ENCODE measurements around the gene NFIA.

NFIA gene

GRCh38 chr1:61225478-61225877 lies 143.1 kb downstream of the NFIA start:
- no peak for DNase-seq

DNA sequence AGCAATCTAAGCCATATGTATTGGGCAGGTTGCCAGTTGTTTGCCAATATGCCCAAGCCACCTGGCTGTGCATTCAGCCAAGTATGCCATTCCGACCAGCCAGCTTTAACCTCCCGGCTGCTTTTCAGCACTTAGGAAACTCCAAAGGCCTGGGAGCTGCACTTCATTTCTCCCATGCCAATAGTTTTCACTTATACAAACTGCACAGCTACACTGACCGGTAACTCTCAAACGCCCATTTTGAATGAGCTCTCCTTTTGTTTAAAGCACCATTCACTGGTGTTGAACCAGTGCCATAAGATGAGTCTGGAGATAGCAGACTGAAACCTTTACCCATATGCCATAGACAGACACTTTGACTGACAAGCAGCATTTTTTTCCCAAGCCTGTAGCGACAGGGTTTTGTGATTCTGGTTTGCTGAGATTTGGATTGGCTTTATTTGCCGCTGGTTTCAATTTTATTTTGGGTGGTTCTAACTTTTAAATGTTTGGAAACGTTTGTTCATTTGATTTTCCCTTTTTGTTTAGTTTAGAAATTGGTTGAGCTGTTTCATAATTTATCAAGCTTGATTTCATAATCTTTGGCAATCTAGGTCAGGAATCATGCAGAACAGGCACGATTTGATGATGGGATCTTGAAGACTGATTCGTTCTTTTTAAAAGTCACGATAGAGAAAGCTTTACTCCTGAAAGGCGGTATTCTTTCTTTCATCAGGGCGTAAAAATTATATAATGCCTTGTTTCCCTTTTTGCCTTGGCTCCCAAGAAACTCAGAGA lies 144.6 kb downstream of the NFIA start:
- DNase-seq = no peak

DNA sequence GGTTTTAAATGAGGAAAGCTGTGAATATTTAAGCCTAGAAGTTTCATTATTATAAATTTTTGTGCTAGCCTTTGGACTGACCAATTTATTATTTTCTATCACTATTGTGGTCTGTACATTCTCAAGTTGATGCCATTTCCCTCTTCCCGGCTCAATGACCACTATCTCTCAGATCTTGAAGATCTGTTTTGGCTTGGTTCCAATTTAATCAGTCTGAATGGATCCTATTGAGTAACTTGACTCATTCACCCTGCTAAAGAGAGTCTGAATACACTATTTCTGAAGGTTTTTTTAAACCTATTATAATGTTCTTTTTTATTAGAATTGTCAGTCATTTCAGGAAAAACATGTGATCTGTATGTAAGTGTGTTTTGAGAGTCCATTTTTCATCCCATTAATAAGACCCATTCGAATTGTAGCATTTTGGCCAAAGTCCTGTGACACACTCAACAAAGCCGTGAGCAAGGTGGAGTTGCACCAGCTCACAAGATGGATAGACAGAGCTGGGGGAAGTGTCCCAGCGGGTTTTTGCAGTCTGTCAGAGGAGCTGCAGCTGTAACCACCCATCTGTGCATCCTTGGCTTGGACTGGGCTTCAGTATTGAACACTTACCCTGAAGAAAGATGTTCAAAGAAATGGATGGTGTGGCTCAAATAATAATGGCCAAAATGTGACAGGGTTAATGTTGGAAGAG lies 145.6 kb downstream of the NFIA start:
- DNase-seq = no peak

- no peak for DNase-seq
Measured at GRCh38 chr1:61230523-61230922, 148.2 kb downstream of the NFIA start.

DNA sequence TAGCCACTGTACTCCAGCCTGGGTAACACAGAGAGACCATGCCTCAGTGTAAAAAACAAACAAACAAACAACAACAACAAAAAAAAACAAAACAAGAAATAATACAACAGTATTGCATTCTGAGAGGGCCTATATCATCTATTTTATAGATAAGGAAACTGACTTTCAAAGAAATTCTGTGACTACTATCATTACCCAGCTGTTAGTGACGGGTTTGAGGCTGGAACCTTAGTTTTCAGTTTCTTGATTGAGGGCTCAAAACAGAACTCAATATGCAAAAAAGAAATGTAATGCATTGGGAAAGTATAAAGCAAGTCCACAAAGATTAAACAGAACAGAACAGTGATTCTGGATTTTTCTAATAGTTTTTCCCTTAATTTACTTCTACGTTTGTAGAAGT lies 149.4 kb downstream of the NFIA start:
- no peak for DNase-seq

DNA sequence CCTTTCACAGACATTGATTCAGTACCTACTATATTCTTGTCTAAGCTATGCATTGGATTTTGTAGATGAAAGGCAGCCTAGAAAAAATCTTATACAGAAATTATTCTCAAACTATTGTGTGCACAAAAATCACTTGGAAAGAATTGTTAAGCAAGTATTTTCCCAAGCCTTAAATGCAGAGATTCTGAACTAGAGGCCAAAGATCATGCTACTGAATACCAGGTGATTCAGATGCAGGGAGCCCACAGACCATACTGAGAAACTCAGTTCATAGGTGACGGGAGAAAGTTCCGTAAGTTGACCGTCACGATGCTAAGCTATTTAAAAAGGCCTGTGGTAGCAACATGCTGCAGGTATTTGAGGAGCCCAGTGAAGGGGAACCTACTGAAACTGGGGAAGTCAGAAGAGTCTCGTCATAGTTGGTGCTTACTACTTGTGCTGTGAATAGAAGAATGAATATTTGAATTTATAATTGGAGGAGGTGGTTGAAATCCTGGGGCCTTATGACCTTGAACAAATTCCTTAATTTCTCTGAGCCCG lies 150.8 kb downstream of the NFIA start:
- no peak for DNase-seq

GRCh38 chr1:61234587-61234919 lies 152.2 kb downstream of the NFIA start:
- DNase-seq = no peak

- no peak for DNase-seq
Measured at GRCh38 chr1:61237147-61237546, 154.8 kb downstream of the NFIA start.

DNA sequence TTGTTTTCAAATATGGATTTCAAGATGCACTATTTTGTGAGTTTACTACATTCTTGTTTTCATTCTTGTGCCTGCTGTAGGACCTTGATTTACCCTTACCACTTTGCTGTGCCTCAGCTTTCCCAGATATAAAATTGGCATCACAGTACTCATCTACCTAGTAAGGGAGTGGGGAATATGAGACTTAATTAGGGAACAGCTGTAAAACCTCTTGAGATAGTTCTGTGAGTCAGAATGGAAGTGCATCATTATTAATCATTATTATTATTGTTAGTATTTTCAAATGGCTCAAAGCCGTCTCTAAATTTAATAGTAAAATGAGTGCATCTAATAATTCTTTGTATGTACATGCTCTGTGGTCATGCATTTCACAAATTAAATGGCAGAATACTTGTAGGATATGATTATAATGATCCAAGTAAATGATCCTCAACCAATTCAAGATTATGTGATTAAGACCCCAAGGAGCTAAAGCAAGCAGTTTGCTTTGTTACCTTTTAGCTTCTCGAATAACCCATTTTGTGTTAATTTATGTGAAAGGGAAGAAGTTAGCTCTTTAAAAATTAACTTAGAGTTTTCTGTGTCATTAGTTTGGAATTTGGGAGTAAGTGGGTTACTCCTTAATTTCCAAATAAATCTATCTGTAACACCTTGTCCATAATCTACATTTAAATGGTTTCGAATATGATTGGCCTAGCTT lies 155.4 kb downstream of the NFIA start:
- no peak for DNase-seq

- no peak for DNase-seq
Measured at GRCh38 chr1:61238359-61238665, 156.0 kb downstream of the NFIA start.

- no peak for DNase-seq
Measured at GRCh38 chr1:61240878-61241277, 158.5 kb downstream of the NFIA start.

DNA sequence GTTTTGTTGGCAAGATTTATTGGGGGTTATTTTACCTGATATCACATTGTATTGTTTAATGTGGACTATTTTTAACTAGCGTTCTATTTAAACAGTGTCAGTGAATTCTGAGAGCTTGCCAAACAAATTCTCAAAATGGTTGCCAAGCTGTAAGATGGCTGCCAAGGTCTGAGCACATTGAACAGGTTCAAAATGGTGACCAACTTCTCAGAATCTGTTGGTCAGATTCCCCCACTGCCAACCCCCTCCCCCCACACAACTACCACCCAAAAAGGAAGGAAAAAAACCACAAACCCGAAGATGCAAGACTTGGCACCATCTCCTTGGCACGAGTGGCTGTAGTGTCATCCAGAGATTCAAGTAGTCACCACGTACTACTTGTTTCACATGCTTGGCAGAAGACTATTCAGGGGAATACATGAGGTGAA lies 159.1 kb downstream of the NFIA start:
- DNase-seq = no peak

DNA sequence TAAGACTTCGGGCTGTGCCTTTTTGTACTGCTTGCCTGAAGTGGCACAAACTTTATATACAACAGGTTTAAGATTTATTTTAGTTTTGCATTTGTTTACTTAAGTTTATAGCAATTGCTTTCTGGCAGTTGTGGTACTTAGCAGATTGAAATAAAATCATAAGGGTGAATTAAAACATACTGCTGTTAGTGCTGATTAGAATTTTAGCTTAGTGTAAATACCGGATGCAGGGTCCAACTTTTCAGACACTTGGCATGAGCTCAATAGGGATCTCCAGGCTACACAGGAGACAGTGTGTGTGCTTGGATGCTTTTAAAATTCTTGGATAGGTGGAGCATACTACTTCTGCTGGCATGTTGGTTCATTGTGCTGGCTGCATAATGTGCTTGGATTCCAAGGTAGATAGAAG lies 159.6 kb downstream of the NFIA start:
- DNase-seq = no peak

DNA sequence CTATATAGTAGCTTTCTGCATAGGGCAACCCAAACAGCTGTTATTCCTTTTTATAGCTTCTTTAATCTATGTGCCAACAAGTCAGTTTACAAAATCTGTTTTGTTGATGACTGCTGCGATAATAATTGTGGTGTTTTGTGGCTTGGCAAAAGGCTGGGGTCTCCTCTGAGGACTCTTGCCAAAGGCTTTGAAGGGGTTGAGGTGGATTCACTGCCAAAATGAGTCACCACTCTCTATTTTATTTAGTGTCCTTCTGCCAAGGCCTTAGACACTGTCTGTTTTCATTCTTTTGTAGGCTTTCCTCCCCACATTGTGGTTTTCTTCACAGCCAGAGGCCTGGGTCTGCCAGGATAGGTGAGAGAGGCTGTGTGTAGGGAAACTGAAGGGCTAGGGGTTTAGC lies 161.8 kb downstream of the NFIA start:
- no peak for DNase-seq

GRCh38 chr1:61245696-61246400 lies 163.5 kb downstream of the NFIA start:
- no peak for DNase-seq

DNA sequence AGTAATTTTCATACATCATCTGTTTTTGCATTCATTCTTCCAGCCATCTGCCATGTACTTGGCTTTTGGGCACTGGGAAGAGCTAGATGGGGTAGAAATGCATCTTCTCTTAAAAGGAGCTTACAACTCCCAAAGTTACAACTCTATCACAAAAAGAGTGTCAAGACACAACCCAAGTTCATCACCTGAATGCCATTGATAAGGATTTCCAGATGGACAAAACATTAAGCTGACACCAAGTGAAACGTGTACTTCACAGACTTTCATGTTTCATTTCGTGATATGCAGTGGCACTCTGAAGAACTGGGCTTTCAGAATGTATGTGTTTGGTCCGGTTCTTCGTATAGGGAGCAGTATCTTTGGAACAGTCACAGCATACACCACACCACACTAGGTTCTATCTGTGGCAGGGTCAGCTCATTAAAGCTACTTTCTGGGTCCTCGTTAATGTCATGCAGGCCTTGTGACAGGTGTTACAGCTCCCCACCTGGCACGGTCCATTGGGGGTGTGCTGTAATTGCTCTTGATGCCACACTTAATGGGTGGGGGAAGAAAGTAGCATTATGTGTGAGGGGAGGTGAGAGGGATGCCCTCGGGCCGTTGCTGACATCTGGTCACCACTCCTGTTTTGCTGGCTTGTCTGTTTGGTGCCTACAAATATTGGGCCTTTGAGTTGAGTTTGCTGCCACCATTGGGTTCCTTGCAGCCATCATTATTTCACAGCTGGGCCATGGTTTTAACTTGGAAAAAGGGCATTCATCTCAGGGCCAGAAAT lies 164.9 kb downstream of the NFIA start:
- no peak for DNase-seq

- DNase-seq = no peak
Measured at GRCh38 chr1:61247881-61248752, 165.8 kb downstream of the NFIA start.

- no peak for DNase-seq
Measured at GRCh38 chr1:61250933-61251332, 168.6 kb downstream of the NFIA start.

DNA sequence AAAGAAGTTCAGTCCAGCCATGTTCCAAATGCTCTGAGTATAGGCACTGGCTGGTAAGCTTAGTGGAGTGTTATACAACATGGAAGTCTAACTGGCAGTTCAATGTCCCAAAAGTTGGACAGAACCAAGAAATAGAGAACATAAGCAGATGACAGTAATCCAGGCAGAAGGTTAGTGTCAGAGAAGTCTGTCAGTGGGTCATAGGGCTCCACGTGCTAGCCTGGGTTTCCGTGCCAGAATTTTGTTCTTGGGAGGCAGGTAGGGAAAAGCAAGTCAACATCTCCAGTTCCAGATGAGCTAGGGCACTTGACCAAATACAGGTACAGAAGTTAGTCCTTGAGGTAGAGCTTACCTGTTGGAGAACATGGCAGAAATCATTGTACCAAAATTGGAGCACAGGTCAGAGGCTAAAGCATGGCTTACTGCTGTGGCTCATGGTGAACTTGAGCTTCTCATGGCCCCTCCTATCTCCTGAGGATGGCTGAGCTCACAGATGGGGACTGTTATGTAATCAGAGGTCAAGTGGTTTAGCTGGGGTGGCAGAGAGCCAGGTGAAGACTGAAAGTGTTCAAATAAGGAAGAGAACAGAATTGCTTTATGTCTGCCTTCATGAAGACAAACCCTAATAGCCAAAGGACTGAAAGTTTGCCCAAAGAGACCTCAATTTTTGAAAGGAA lies 170.8 kb downstream of the NFIA start:
- peak; percentile 14 for DNase-seq

GRCh38 chr1:61253912-61254633 lies 171.7 kb downstream of the NFIA start:
- no peak for DNase-seq

Measured in CD4-positive, alpha-beta T cell treated with Interleukin-21 for 1 hour (primary cell).